BLaER1 (cell line): ENCODE measurements around the gene LPIN1.

Experiments used
- H3K27ac ChIP-seq: shearing (Covaris generic); formaldehyde crosslinking; 2 replicates; pipeline ENCODE4 v1.8.1; 2022
- H3K27me3 ChIP-seq: shearing (Covaris generic); formaldehyde crosslinking; 2 replicates; pipeline ENCODE4 v1.8.1; 2022
- H3K36me3 ChIP-seq: shearing (Covaris generic); formaldehyde crosslinking; 2 replicates; pipeline ENCODE4 v1.8.1; 2022
- H3K4me1 ChIP-seq: shearing (Covaris generic); formaldehyde crosslinking; 2 replicates; pipeline ENCODE4 v1.8.1; 2022
- H3K4me2 ChIP-seq: shearing (Covaris generic); formaldehyde crosslinking; 2 replicates; pipeline ENCODE4 v1.8.1; 2022
- H3K4me3 ChIP-seq: shearing (Covaris generic); formaldehyde crosslinking; 2 replicates; pipeline ENCODE4 v1.8.1; 2022
- H3K9ac ChIP-seq: shearing (Covaris generic); formaldehyde crosslinking; 2 replicates; pipeline ENCODE4 v1.8.1; 2022
- H3K9me3 ChIP-seq: shearing (Covaris generic); formaldehyde crosslinking; 2 replicates; pipeline ENCODE4 v1.8.1; 2022
- H4K20me1 ChIP-seq: shearing (Covaris generic); formaldehyde crosslinking; 2 replicates; pipeline ENCODE4 v1.8.1; 2022
- Cebpa-rat ChIP-seq: shearing (Covaris generic); IDR thresholded peaks from 2 replicates; pipeline ENCODE4 v1.8.1; 2022

The LPIN1 gene

GRCh38 chr2:11746376-11746806 lies at the start of gene LPIN1:
Gene LPIN1 (plus strand): TSS chr2:11746632. CDS start chr2:11765542, 18,910 bp downstream.
- Histone ChIP-seq H4K20me1 (peaks cover 45% of the 10 kb centered on the region), H3K4me1 (peaks cover 80% of the 10 kb centered on the region), H3K27ac (peak within 1 kb of the TSS; percentile 92), H3K9me3 (no peaks in the 10 kb centered on the region), H3K4me2 (peak within 1 kb of the TSS; percentile 83), H3K4me3 (peak within 1 kb of the TSS; percentile 83), H3K36me3 (no peaks in the 10 kb centered on the region), H3K27me3 (no peaks in the 10 kb centered on the region), H3K9ac (peak within 1 kb of the TSS; percentile 93)
- no peak for TF ChIP-seq Cebpa-rat

- Histone ChIP-seq H3K4me2 (peak overlapping the region; percentile 91), H4K20me1 (no peaks in the 10 kb centered on the region), H3K9me3 (no peaks in the 10 kb centered on the region), H3K9ac (peak overlapping the region; percentile 74), H3K27ac (peak overlapping the region; percentile 83), H3K36me3 (no peaks in the 10 kb centered on the region), H3K27me3 (no peaks in the 10 kb centered on the region), H3K4me3 (peak overlapping the region; percentile 40), H3K4me1 (peaks cover 57% of the 10 kb centered on the region)
- no peak for TF ChIP-seq Cebpa-rat
Measured at GRCh38 chr2:11696736-11697102, 49.7 kb upstream of the LPIN1 start.

- Histone ChIP-seq H3K36me3 (no peaks in the 10 kb centered on the region), H3K4me2 (peak overlapping the region; percentile 91), H3K4me3 (peak overlapping the region; percentile 42), H3K9ac (peak overlapping the region; percentile 74), H4K20me1 (no peaks in the 10 kb centered on the region), H3K4me1 (peaks cover 62% of the 10 kb centered on the region), H3K9me3 (no peaks in the 10 kb centered on the region), H3K27me3 (no peaks in the 10 kb centered on the region), H3K27ac (peak overlapping the region; percentile 83)
- no peak for TF ChIP-seq Cebpa-rat
Measured at GRCh38 chr2:11697103-11697871, 49.1 kb upstream of the LPIN1 start.

GRCh38 chr2:11698009-11698922 lies 48.2 kb upstream of the LPIN1 start:
- Histone ChIP-seq H3K9ac (peak overlapping the region; percentile 74; the same call in 1 of the 2 replicates), H3K9me3 (no peaks in the 10 kb centered on the region), H3K27me3 (no peaks in the 10 kb centered on the region), H3K27ac (peak overlapping the region; percentile 83), H3K36me3 (no peaks in the 10 kb centered on the region), H3K4me1 (peaks cover 72% of the 10 kb centered on the region), H3K4me3 (no peak overlapping the region), H4K20me1 (no peaks in the 10 kb centered on the region), H3K4me2 (peak overlapping the region; percentile 91)
- TF ChIP-seq Cebpa-rat = no peak

GRCh38 chr2:11699686-11700670 lies 46.5 kb upstream of the LPIN1 start:
- Histone ChIP-seq H3K9ac (peak overlapping the region; percentile 41; the same call in 1 of the 2 replicates), H4K20me1 (no peaks in the 10 kb centered on the region), H3K9me3 (no peaks in the 10 kb centered on the region), H3K27me3 (no peaks in the 10 kb centered on the region), H3K4me1 (peaks cover 72% of the 10 kb centered on the region), H3K4me2 (peak overlapping the region; percentile 79), H3K36me3 (no peaks in the 10 kb centered on the region), H3K27ac (peak overlapping the region; percentile 64), H3K4me3 (no peak overlapping the region)
- no peak for TF ChIP-seq Cebpa-rat

- no peaks in the 10 kb centered on the region; the same call in 1 of the 2 replicates for H3K9me3 ChIP-seq
- no peak for TF ChIP-seq Cebpa-rat
Measured at GRCh38 chr2:11701206-11701605, 45.2 kb upstream of the LPIN1 start.

GRCh38 chr2:11701751-11702301 lies 44.6 kb upstream of the LPIN1 start:
- Histone ChIP-seq H3K4me2 (peak overlapping the region; percentile 79), H3K27ac (peak overlapping the region; percentile 64)

More at GRCh38 chr2:11701206-11701605, 45.2 kb upstream of the LPIN1 start:
- H3K27me3 ChIP-seq = no peaks in the 10 kb centered on the region
- no peaks in the 10 kb centered on the region for H4K20me1 ChIP-seq
- 0 out of 2 replicates have a peak overlapping the region, but pooled peaks have one; percentile 41 for H3K9ac ChIP-seq
- peaks cover 70% of the 10 kb centered on the region for H3K4me1 ChIP-seq
- peak overlapping the region; percentile 79 for H3K4me2 ChIP-seq
- H3K27ac ChIP-seq = peak overlapping the region; percentile 64
- no peaks in the 10 kb centered on the region for H3K36me3 ChIP-seq
- H3K4me3 ChIP-seq = no peak overlapping the region

GRCh38 chr2:11702946-11703345 lies 43.5 kb upstream of the LPIN1 start:
- Histone ChIP-seq H3K4me3 (no peak overlapping the region), H4K20me1 (no peaks in the 10 kb centered on the region), H3K9me3 (no peaks in the 10 kb centered on the region; the same call in 1 of the 2 replicates), H3K4me2 (peak overlapping the region; percentile 79; the same call in 1 of the 2 replicates), H3K36me3 (no peaks in the 10 kb centered on the region), H3K4me1 (peaks cover 52% of the 10 kb centered on the region), H3K9ac (no peak overlapping the region), H3K27me3 (no peaks in the 10 kb centered on the region), H3K27ac (no peak overlapping the region)
- TF ChIP-seq Cebpa-rat = no peak

More at GRCh38 chr2:11701751-11702301, 44.6 kb upstream of the LPIN1 start:
- Histone ChIP-seq H3K27me3 (no peaks in the 10 kb centered on the region), H4K20me1 (no peaks in the 10 kb centered on the region), H3K9ac (no peak overlapping the region; the same call in 1 of the 2 replicates), H3K4me1 (peaks cover 64% of the 10 kb centered on the region), H3K36me3 (no peaks in the 10 kb centered on the region), H3K9me3 (no peaks in the 10 kb centered on the region; the same call in 1 of the 2 replicates), H3K4me3 (no peak overlapping the region)
- no peak for TF ChIP-seq Cebpa-rat
